ENCODE measurements around the gene CRYBG2. TPM values are rescaled to one million over a fixed set of nuclear protein-coding genes. Genes with fewer than 3 reads are reported as not detected.

The CRYBG2 gene
- total RNA-seq, 1 donor = not detected

DNA sequence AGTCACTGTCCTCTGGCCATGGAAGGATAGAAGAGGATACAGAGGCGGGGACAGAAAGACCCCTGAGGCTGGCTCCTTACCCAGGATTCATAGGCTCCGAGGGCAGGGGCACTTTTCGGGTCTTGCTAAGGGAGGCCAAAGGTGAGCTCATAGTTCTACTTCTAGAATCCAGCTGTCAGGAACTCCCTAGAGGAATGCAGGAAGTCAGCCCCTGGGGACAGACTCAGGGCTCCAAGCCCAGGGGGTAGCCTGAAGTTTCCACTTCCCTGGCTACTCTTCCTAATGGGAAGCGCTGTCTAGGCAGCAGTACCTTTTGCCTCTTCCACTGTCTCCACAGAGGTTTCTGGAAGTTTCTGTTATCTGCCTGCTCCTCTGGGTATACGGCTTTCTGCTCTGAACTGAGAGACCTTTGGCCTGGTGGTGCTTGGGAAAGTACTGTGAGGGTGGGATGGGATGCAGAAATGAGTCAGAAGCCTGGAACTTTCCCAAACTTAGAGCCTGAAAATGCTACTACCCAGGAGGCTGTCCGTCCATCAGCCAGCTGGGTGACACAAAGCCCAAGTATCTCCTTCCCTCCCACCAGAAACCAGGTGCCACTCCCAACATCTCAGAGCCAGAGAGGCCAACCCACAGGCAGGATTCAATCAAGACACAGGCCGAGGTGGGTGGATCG is 51.1 kb downstream of the CRYBG2 start:
- H3K4me3 ChIP-seq (ENCODE audit: low read depth, low read length) = no peak overlapping the region
- DNase-seq (ENCODE audit: low read depth) = peak; percentile 77
- TF ChIP-seq, protein P1, sequence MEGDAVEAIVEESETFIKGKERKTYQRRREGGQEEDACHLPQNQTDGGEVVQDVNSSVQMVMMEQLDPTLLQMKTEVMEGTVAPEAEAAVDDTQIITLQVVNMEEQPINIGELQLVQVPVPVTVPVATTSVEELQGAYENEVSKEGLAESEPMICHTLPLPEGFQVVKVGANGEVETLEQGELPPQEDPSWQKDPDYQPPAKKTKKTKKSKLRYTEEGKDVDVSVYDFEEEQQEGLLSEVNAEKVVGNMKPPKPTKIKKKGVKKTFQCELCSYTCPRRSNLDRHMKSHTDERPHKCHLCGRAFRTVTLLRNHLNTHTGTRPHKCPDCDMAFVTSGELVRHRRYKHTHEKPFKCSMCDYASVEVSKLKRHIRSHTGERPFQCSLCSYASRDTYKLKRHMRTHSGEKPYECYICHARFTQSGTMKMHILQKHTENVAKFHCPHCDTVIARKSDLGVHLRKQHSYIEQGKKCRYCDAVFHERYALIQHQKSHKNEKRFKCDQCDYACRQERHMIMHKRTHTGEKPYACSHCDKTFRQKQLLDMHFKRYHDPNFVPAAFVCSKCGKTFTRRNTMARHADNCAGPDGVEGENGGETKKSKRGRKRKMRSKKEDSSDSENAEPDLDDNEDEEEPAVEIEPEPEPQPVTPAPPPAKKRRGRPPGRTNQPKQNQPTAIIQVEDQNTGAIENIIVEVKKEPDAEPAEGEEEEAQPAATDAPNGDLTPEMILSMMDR (IDR thresholded peaks at IDR 0.05; ENCODE audit: insufficient read depth, low read length) = no peak

- no peak for DNase-seq (ENCODE audit: low read depth)
- TF ChIP-seq, protein P1 (IDR thresholded peaks at IDR 0.05; ENCODE audit: insufficient read depth, low read length) = no peak
- no peak overlapping the region for H3K4me3 ChIP-seq (ENCODE audit: low read depth, low read length)
Measured at GRCh38 chr1:26300578-26301275, 53.2 kb downstream of the CRYBG2 start.

DNA sequence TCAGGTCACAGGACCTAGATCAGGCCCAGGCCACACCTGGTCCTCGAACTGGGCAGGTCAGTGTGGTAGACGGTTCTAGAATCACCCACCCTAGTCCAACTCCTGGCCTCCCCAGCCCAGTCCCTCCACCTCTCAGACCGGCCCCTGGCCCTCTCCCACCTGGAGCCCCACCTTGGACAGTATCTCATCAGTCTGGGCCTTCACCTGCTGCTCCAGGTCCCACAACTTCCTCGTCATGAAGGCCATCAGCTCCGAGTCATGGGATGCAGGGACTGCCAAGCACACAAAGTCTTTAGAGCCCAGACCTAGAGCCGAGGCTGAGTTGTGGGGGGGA is 56.2 kb downstream of the CRYBG2 start:
- no peak for DNase-seq (ENCODE audit: low read depth)
- H3K4me3 ChIP-seq (ENCODE audit: low read depth, low read length) = no peak overlapping the region
- TF ChIP-seq, protein P1 (IDR thresholded peaks at IDR 0.05; ENCODE audit: insufficient read depth, low read length) = no peak

DNA sequence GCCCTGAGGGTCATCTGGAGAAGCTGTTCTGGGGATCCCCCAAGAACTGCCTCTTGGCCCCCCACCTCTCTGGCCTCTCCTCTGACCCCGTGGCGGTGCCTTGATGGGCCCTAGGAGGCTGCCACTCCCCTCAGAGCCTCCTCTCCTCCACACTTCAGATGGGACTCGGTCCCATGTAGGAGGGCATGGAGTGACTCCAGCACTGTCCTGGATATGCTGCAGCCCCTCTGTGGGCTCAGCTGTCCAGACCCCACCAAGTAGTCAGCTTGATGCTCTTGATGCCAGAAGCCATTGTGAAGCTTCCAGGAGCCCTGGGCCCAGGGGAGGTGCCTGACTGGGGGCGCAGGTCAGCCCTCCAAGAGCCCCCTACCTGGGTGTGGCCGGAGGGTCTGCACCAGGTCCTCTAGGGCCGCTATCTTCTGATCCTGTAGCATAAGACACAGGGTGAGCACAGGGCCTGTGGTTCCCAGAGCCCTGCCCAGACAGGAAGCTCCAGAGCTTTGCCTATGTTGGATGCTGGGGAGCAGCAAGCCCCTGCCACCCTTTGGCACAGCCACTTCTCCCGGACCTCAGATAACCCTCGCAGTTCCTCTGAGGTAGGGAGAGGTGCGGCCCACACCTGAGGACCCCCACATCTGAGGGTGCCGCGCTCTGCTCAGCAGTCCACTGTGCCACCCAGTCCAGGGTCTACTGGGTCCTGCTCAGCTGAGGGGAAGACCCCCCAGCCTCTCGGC is 56.7 kb downstream of the CRYBG2 start:
- TF ChIP-seq, protein P1 (IDR thresholded peaks at IDR 0.05; ENCODE audit: insufficient read depth, low read length) = no peak
- no peak overlapping the region for H3K4me3 ChIP-seq (ENCODE audit: low read depth, low read length)
- no peak for DNase-seq (ENCODE audit: low read depth)

GRCh38 chr1:26296340-26297056 is 57.4 kb downstream of the CRYBG2 start:
- DNase-seq (ENCODE audit: low read depth) = no peak
- TF ChIP-seq, protein P1 (IDR thresholded peaks at IDR 0.05; ENCODE audit: insufficient read depth, low read length) = no peak
- H3K4me3 ChIP-seq (ENCODE audit: low read depth, low read length) = no peak overlapping the region

Measured in fibroblast of the aortic adventitia (primary cell).